Measurements from ENCODE around the gene PHACTR3. TPM values are rescaled to one million over a fixed set of nuclear protein-coding genes. Genes with fewer than 3 reads are reported as not detected.

PHACTR3 gene
- total RNA-seq, 1 experiment from 2014 or later, result not detected

DNA sequence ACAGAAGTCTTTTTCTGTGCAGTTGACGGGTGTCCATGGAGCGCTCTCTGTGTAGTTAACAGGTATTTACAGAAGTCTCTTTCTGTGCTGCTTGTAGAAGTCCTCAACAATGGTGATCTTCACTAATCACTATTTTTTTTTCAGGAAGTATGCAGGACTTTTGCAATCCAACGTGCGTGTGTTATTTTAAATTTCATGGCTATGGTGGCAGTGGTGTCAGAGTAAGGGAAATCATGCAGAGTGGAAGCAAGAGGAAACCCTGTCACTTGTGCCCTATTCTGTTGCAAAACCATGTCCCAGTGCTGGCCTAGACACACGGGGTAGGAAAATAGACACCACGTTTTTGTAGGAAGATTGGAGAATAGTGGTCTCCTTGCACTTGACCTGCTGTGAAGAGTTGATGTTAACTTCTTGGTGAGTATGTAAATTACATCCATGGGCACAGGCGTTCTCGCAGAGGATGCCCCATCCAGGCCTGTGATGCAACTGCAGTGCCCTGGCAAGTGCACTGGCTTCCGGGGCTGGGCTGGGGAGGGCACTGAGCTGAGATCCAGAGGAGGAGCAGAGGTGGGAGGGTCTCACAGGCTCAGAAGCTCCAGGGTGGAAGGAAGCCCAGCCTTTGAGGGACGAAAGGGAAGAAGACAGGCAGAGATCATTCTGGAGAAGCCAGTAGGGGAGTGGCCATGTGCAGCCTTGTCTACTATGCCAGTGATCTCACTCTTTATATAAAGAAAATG is 182.6 kb downstream of the PHACTR3 start:
- Mint-ChIP-seq H3K4me1 (peaks cover 0 to 7% of the 10 kb centered on the region in 2 experiments; a peak in 2 of 4 replicates), H3K9me3 (peaks cover 5 to 29% of the 10 kb centered on the region in 2 experiments), H3K27ac (peak overlapping the region in 1 of 3 experiments; percentile 4; a peak in 1 of 7 replicates), H3K36me3 (ENCODE audit: insufficient read depth in 1 of 3, low read depth in 3 of 3) (no peaks in the 10 kb centered on the region), H3K27me3 (ENCODE audit: low read depth) (peaks cover 28% of the 10 kb centered on the region), H3K4me3 (no peak overlapping the region)
- H2BK120ac ChIP-seq (ENCODE audit: low read depth, low read length, poor library complexity, severe bottlenecking), result no peak overlapping the region
- H4K8ac ChIP-seq (replicated peaks; ENCODE audit: insufficient read length, low read depth, low read length), result no peak overlapping the region
- no peak overlapping the region for H3K18ac ChIP-seq (ENCODE audit: insufficient read length, low read depth, low read length)
- no peaks in the 10 kb centered on the region for H3K27me3 ChIP-seq (ENCODE audit: insufficient read depth, low read length)
- H3K4ac ChIP-seq (ENCODE audit: low read depth, low read length), result no peak overlapping the region
- H3K23me2 ChIP-seq (ENCODE audit: insufficient read length, low read depth, low read length, poor library complexity, severe bottlenecking), result no peaks in the 10 kb centered on the region
- no peaks in the 10 kb centered on the region for H3K79me1 ChIP-seq (ENCODE audit: insufficient read depth, low read depth, low read length, poor library complexity, severe bottlenecking)
- no peak overlapping the region for H2AFZ ChIP-seq (ENCODE audit: low read length)
- H2BK15ac ChIP-seq (ENCODE audit: low read depth, low read length), result no peak overlapping the region
- peak; percentile 18 for DNase-seq
- H4K5ac ChIP-seq (ENCODE audit: insufficient read length, low read depth, low read length), result no peak overlapping the region
- H3K4me1 ChIP-seq (ENCODE audit: insufficient read depth, low read length), result no peaks in the 10 kb centered on the region
- H3K27ac ChIP-seq (ENCODE audit: insufficient read length, low read depth, low read length), result no peak overlapping the region
- no peak overlapping the region for H3T11ph ChIP-seq (ENCODE audit: low read length)
- no peak overlapping the region for H3K23ac ChIP-seq (ENCODE audit: insufficient read length, low read depth, low read length)
- H2BK12ac ChIP-seq (ENCODE audit: insufficient read length, low read depth, low read length), result no peak overlapping the region
- H2AK5ac ChIP-seq (ENCODE audit: insufficient read length, low read length), result no peak overlapping the region
- H4K91ac ChIP-seq (ENCODE audit: insufficient read length, low read depth, low read length), result no peak overlapping the region
- TF ChIP-seq, protein P1, sequence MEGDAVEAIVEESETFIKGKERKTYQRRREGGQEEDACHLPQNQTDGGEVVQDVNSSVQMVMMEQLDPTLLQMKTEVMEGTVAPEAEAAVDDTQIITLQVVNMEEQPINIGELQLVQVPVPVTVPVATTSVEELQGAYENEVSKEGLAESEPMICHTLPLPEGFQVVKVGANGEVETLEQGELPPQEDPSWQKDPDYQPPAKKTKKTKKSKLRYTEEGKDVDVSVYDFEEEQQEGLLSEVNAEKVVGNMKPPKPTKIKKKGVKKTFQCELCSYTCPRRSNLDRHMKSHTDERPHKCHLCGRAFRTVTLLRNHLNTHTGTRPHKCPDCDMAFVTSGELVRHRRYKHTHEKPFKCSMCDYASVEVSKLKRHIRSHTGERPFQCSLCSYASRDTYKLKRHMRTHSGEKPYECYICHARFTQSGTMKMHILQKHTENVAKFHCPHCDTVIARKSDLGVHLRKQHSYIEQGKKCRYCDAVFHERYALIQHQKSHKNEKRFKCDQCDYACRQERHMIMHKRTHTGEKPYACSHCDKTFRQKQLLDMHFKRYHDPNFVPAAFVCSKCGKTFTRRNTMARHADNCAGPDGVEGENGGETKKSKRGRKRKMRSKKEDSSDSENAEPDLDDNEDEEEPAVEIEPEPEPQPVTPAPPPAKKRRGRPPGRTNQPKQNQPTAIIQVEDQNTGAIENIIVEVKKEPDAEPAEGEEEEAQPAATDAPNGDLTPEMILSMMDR (conservative IDR thresholded peaks at IDR 0.05), result no peak
- H3K9ac ChIP-seq (ENCODE audit: extremely low read depth, insufficient read length, low read length), result no peak overlapping the region
- H3K9me3 ChIP-seq (ENCODE audit: control insufficient read depth, low read depth, low read length), result no peaks in the 10 kb centered on the region
- no peak overlapping the region for H3K4me2 ChIP-seq (ENCODE audit: insufficient read depth, insufficient read length, low read length)
- no peaks in the 10 kb centered on the region for H3K79me2 ChIP-seq (ENCODE audit: insufficient read depth, low read length)
- no peak overlapping the region for H3K14ac ChIP-seq (ENCODE audit: insufficient read depth, low read length)
- H4K20me1 ChIP-seq (ENCODE audit: control insufficient read depth, insufficient read depth, insufficient read length), result no peaks in the 10 kb centered on the region
- H3K56ac ChIP-seq (ENCODE audit: insufficient read length, low read depth, low read length), result no peak overlapping the region
- no CpG with 5 or more reads among the region's 10 CpGs for WGBS (ENCODE audit: extremely low coverage, insufficient read length, low lambda C conversion rate)
- H2BK5ac ChIP-seq (ENCODE audit: insufficient read length, low read length), result no peak overlapping the region
- no peak overlapping the region for H2BK20ac ChIP-seq (ENCODE audit: low read depth, low read length, poor library complexity, severe bottlenecking)

Data from H9 (cell line).